GM19324 (cell line): ENCODE results near the gene MTA3.
"Not testable (repeated sequence)": the region's sequence is repeated elsewhere in the genome, so short reads cannot be mapped to it uniquely, and the experiment has no call there.

ENCODE experiments used
- ATAC-seq: cut with Tn5 transposase; IDR thresholded peaks from one replicate; pipeline ENCODE4 v1.9.1; 2021; ENCODE audit warnings: mild to moderate bottlenecking, moderate library complexity; ENCODE audit not compliant: unreplicated experiment, low FRiP score

MTA3 gene

DNA sequence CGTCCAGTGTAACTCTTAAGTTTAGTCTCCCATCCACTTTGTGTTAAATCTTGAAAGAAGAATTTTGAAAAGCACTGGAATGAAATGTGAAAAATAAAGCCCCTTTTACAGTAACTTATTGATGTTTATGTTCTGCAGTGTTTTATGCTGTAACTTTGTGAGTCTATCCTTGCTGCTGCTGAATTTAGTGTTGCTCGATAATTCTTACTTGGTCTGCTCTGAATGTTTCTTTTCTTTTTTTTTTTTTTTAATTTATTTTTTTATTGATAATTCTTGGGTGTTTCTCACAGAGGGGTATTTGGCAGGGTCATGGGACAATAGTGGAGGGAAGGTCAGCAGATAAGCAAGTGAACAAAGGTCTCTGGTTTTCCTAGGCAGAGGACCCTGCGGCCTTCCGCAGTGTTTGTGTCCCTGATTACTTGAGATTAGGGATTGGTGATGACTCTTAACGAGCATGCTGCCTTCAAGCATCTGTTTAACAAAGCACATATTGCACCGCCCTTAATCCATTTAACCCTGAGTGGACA lies 36.0 kb downstream of the MTA3 start:
- not testable (repeated sequence) for ATAC-seq

DNA sequence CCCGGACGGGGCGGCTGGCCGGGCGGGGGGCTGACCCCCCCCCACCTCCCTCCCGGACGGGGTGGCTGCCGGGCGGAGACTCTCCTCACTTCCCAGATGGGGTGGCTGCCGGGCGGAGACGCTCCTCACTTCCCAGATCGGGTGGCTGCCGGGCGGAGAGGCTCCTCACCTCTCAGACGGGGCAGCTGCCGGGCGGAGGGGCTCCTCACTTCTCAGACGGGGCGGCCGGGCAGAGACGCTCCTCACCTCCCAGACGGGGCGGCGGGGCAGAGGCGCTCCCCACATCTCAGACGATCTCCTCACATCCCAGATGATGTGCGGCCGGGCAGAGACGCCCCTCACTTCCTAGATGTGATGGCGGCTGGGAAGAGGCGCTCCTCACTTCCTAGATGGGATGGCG lies 37.7 kb downstream of the MTA3 start:
- ATAC-seq: not testable (repeated sequence)

DNA sequence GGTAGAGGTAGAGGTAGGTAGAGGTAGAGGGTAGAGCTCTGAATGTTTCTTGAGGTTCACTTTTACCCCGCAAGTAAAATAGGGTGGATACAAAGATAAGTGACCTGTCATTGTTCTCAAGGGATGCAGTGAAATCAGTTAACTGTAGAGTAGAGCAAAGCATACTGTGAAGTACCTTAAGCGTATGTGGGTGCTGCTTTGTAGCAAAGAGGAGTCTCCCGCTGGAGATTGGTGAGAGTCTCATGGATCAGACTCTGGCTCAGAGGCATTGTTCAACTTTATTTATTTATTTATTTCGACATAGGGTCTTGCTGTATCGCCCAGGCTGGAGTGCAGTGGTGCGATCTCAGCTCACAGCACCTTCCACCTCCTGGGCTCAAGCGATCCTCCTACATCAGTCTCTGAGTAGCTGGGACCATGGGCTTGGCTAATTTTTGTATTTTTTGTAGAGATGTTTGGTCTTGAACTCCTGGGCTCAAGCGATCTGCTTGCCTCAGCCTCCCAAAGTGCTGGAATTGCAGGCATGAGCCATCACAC lies 38.7 kb downstream of the MTA3 start:
- no peak for ATAC-seq

DNA sequence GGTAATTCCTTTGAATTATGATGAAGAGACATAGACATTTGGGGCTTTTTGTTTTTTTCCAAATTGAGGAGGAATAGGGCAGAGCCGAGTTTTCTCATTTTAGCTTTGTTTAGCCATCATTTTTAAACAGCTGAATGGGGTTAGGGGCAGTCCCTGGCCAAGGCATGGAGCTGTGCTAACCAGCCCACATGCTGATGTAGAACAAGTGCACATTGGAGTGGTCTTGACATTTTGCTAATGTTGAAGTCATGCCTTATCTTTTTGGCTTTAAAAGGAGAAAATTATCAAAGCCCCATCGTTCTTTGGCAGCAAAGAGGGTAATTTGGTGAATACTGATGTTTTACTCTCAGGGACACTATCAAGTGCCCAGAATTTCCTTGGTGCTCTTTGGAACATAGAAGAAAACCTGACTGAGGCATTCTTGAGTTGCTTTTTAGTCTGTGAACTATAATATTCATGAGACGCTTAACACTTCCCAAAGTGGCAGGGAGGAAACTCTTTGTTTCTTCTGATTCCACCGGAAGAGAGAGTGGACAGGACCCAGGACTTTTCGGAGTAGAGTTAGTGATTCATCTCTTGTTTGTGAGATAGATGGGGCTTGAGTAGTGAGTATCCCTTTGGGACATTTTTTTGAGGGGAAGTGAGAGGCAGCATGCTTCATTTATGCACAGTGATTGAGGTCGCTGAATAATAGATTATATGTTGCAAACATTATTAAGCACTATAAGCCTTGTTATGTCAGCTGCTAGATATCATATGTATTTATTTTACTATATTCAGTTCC lies 45.0 kb downstream of the MTA3 start:
- no peak for ATAC-seq

DNA sequence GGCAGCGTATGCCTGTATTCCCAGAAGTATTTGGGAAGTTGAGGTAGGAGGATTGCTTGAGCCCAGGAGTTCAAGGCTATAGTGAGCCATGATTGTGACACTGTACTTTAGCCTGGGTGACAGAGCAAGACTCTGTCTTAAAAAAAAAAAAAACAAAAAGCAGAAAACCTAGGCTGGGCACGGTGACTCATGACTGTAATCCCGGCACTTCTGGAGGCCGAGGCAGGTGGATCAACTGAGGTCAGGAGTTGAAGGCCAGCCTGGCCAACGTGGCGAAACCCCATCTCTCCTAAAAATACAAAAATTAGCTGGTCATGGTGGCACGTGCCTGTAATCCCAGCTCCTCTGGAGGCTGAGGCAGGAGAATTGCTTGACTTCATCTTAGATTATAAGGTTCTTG lies 46.4 kb downstream of the MTA3 start:
- no peak for ATAC-seq

DNA sequence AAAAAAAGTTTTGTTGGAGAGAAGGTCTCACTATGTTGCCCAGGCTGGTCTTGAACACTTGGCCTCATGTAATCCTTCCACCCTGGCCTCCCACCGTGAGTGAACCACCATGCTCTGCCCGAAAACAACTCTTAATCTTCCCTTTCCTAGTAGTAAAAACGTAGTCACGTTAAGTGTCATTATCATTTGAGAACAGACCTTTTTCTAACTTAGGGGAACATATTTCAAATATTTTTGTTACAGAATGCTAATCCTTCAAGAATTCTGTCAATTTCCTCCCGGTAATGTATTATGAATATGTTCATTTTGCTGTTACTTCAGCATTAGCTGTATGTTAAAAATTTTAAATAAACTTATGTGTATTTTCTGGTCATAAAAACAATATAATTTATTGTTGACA lies 49.7 kb downstream of the MTA3 start:
- no peak for ATAC-seq

DNA sequence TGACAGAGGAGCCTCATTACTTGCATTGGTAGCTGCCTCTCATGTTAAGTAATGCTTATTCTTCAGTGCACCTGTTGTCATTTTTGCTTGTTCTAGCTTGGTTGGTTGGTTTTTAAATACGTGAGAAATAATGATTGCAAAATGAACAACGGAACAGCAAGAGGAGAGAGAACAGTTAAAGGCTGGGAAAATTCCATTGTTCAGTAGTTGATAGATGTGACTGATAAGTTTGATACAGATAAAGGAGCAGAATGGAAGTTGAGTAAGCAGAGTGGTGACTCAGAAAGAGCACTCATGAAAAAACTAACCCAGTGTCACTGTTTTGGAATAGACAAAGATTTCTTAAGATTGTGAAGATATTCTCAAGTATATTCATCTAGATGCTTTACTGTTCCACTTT lies 50.5 kb downstream of the MTA3 start:
- ATAC-seq: no peak

DNA sequence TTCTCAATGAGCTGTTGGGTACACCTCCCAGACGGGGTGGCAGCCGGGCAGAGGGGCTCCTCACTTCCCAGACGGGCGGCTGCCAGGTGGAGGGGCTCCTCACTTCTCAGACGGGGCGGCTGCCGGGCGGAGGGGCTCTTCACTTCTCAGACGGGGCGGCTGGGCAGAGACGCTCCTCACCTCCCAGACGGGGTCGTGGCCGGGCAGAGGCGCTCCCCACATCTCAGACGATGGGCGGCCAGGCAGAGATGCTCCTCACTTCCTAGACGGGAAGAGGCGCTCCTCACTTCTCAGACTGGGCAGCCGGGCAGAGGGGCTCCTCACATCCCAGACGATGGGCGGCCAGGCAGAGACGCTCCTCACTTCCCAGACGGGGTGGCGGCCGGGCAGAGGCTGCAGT lies 53.2 kb downstream of the MTA3 start:
- ATAC-seq: not testable (repeated sequence)

DNA sequence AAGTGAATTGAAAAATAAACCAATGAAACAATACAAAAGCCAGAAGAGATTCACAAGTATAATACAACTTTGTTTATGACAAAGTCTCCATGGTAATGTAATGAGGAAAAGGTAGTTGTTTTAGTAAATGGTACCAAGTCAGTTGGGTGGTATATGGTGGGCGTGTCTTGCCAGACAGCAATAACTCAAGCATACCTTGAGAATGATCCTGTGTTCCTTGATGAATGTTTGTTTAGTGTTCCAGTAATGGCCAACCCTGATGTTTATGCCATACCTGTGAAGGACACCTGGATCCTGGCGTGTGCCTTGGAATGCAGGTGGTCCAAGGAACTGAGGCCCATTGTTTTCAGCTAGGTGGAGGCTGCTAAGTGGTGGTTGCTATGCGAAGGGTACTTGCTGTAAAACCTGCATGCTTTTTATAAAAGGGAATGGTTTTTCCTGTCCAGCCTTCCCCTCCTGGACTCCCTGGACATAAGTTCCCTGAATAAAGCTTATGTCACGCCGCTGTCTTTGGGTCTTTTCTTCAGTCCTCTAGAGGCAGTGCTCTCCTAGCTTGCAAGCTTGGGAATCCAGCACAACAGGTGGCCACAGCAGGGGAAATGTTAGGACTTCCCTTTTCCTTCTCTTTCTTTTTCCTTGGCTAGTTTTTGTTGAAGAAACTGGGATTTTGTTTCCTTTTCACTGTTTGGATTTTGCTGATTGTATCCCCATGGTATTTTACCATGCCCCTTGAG lies 54.7 kb downstream of the MTA3 start:
- no peak for ATAC-seq

DNA sequence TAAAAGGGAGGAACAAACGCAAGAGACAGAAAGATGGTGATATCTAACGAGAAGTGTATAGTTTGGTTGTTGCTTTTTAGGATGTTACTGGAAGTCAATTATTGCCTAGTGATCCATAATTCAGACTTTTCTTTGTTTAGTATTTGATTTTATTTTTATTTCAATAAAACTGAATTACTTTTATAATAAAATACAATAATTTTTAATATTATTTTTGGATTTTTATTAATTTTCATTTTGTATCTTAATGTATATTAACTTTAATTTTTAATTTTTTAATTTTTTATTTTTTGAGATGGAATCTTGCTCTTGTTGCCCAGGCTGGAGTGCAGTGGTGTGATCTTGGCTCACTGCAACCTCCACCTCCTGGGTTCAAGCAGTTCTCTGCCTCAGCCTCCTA lies 55.6 kb downstream of the MTA3 start:
- ATAC-seq: no peak

DNA sequence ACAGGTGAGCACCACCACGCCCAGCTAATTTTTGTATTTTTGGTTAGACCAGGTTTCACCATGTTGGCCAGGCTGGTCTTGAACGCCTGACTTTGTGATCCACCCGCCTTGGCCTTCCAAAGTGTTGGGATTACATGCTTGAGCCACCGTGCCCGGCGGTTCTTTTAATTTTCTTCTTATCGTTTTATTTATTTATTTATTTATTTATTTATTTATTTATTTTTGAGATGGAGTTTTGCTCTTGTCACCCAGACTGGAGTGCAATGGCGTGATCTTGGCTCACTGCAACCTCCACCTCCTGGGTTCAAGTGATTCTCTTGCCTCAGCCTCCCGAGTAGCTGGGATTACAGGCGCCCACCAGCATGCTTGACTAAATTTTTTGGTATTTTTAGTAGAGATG lies 59.6 kb downstream of the MTA3 start:
- ATAC-seq: not testable (repeated sequence)

DNA sequence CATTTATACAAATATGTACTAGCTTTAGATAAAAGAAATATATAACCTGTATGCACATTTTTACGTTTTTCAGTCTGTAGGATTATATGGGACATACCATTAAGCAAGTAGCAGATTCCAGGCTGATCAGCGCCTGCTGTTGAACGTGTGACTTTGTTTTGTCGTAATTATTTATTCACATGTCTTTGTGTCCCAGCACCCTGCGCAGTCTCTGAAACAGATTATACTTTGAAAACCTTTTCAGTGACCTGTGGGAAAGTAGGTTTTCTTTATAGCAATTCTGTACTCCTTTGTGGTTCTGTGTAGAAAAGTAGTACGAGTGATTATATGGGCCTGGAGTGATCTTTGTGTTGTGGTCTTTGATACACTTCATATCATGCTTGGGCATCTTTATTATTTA lies 68.5 kb downstream of the MTA3 start:
- no peak for ATAC-seq

DNA sequence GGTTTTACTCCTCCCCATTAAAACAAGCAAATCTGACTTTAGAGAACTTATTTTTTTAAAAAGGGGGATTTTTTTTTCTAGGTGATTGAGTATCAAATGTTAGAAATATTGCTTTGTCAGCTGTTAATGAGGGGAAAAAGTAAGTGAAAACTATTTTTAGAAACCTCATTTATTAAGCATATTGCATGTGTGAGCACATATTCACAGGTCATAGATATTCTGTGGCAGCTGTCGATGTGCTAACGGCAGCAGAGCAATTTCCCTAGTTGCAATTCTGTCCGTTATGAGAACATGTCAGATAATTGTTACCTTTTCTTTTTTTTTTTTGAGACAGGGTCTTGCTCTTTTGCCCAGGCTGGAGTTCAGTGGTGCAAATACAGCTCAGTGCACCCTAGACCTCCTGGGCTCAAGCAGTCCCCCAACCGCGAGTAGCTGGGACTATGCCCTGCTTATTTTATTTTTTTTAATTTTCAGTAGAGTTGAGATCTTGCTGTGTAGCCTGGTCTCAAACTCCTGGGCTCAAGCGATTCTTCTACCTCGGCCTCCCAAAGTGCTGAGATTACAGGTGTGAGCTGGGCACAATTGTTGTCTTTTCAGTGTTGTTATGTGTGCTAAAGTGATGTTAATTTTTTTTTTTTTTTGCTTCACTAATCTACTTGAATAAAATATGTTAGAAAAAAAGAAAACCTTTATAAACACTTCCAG lies 69.8 kb downstream of the MTA3 start:
- ATAC-seq: no peak

DNA sequence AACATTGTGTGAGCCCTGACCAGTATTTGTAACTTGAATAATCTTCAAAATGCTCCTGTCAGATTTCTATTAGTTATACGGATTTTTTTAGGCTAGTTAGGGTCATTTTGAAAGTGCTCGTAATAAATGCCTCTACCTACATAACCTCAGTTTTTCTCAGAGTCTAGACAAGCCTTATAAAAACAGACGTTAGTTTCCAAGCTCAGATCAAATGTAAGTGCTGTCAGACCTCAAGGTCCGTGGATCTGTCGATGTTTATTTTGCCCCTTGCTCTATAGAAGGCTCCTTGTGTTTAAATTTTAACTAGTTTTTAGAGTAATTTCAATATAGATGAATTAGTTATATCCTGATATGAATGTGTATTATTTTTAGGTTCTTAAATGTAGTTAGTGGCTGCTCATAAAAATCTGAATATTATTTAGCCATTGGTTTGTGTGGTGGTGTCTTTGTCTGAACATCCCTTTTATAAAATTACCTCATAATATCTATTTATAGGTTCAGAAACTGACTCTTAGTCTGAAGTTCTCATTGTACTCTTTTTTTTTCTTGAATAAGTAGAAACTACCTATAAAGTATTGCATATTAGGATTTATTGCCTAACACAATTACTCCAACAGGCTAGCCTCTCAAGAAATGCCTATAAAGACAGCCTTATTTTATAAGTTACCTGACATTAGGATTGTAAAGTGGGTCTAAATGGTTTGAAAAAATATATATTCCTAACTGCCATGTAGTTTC lies 71.1 kb downstream of the MTA3 start:
- no peak for ATAC-seq

DNA sequence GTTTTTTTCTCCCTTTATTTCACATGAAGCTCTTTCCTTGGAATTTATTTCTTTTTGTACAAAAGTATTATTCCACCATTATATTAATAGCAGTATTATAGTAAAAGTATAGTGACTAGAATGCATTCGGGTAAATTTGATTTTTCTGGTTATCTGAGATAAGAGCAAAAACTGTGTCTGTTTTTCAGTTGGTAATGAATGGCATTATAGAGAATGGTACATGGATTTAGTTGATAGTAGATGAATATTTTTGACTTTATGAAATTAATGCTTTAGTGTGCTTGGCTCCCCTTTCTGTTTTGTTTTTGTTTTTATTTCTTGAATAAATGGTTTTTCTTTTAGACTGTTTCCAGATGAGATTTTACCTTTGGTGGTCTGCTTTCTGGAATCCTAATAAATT lies 71.8 kb downstream of the MTA3 start:
- no peak for ATAC-seq

DNA sequence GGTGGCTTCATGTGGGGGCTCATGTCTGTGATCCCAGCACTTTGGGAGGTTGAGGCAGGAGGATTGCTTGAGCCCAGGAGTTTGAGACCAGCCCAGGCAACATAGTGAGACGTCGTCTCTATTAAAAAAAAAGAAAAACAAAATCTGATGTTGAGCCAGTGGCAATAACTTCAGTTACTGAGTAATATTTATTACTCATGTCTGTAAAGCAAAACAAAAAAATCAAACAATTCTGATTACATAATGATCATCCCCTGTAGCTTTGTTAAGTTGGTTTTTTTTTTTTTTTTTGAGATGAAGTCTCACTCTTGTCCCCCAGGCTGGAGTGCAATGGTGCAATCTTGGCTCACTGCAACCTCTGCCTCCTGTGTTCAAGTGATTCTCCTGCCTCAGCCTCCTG lies 73.9 kb downstream of the MTA3 start:
- not testable (repeated sequence) for ATAC-seq

DNA sequence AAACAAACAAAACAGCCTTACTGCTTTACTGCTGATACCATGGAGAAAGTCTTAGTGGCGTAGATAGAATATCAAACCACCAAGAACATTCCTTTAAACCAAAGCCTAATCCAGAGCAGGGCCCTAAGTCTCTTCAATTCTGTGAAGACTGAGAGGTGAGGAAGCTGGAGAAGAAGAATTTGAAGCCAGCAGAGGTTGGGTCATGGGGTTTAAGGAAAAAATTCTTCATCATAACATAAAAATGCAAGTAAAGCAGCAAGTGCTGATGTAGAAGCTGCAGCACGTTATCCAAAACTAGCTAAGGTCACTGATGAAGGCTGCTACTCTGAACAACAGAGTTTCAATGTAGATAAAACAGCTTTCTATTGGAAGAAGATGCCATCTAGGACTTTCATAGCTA lies 77.1 kb downstream of the MTA3 start:
- ATAC-seq: no peak

DNA sequence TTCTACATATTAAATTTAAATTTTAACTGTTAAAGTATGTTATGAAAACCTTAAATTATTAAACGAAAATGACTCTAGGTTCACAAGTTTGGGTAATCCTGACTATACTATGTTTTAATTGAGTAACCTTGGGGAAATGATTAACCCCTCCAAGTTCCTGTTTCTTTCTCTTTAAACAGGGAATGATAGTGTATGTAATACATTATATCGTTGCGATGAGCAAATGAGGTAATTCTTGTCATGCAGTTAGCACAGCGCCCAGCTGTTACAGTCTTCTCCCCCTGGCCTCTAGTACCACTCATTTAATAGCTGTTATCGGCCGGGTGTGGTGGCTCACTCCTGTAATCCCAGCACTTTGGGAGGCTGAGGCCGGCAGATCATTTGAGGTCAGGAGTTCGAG lies 80.4 kb downstream of the MTA3 start:
- no peak for ATAC-seq

DNA sequence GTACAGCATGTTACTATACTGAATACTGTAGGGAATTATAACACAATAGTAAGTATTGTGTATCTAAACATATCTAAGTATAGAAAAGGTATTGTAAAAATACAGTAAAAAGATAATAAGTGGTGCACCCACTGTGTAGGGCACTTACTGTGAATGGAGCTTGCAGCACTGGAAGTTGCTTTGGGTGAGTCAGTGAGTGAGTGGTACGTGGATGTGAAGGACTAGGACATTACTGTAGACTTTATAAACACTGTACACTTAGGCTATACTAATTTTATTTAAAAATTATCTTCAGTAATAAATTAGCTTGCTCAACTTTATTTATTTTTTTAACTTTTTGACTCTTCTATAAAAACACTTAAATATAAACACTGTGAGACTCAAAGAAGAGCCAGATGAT lies 82.6 kb downstream of the MTA3 start:
- no peak for ATAC-seq

DNA sequence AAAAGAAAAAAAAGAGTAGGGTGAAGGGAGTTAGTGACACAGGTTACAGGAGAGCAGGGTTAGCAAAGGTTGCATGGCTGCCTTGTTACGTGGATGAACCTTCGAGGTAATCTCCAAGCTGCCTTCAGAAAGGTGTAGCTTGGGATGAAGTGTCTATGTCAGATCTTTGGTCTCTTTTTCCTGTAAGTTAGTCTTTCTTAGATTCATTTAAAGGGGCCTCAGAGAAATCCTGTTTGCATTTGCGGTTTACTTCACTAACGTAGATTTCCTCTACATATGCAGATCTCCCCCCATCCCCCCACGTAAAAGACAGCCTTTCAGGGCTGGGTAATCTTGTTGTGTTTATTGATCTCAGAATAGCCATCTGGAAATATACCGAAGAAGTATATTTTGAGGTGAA lies 83.7 kb downstream of the MTA3 start:
- ATAC-seq: no peak
